MCF 10A (cell line): ENCODE results near the gene MME. TPM values are rescaled to one million over a fixed set of nuclear protein-coding genes. Genes with fewer than 3 reads are reported as not detected.
A peak's percentile ranks its signal among the peaks of the same experiment; 100 is the strongest.

Source experiments
- BruUV-seq: library from RNA; stranded (reverse); fragments of 400-500 nt; replicated peaks from 2 replicates; lab custom pipeline; 2021; lab: Mats Ljungman, UMichigan
- CTCF ChIA-PET: fragments of 300-600 bp; sonication (Branson Sonifier 250); formaldehyde crosslinking; extraction: SDS; loops from one replicate; lab custom pipeline; 2021; ENCODE audit warnings: antibody characterized with exemption, inconsistent platforms; lab: Yijun Ruan, JAX
- POLR2A ChIA-PET: fragments of 300-600, 350-650 bp; sonication (Branson Sonifier 250); formaldehyde crosslinking; extraction: SDS; loops from one replicate; lab custom pipeline; 2020; ENCODE audit warnings: antibody characterized with exemption, inconsistent platforms; lab: Yijun Ruan, JAX
- DNase-seq: peaks from one replicate; pipeline ENCODE4 v3.0.0-alpha.2; 2018; ENCODE audit not compliant: unreplicated experiment
- H3K27ac Mint-ChIP-seq: one replicate; pipeline ENCODE4 v1.8.0; 2022; ENCODE audit warnings: mild to moderate bottlenecking, low read depth, mixed read lengths; ENCODE audit not compliant: unreplicated experiment
- H3K27me3 Mint-ChIP-seq: one replicate; pipeline ENCODE4 v1.8.0; 2022; ENCODE audit warnings: mixed read lengths; ENCODE audit not compliant: insufficient read depth, unreplicated experiment
- H3K36me3 Mint-ChIP-seq: one replicate; pipeline ENCODE4 v1.8.0; 2022; ENCODE audit warnings: mild to moderate bottlenecking, moderate library complexity, mixed read lengths; ENCODE audit not compliant: insufficient read depth, unreplicated experiment
- H3K4me1 Mint-ChIP-seq: one replicate; pipeline ENCODE4 v1.8.0; 2022; ENCODE audit warnings: mixed read lengths; ENCODE audit not compliant: insufficient read depth, unreplicated experiment
- H3K4me3 Mint-ChIP-seq: one replicate; pipeline ENCODE4 v1.8.0; 2022; ENCODE audit warnings: mild to moderate bottlenecking, moderate library complexity, mixed read lengths; ENCODE audit not compliant: unreplicated experiment
- H3K9me3 Mint-ChIP-seq: one replicate; pipeline ENCODE4 v1.8.0; 2022; ENCODE audit warnings: mixed read lengths; ENCODE audit not compliant: unreplicated experiment
- CTCF ChIP-seq: fragments of 200-600 bp; IDR thresholded peaks from one replicate; pipeline ENCODE4 v1.8.0; 2022; ENCODE audit warnings: antibody characterized with exemption, mild to moderate bottlenecking; ENCODE audit not compliant: unreplicated experiment
- intact Hi-C: fragments of 100-400 bp; cut with micrococcal nuclease; formaldehyde crosslinking; loops from 2 replicates; pipeline ENCODE4 v1.14.1; 2022
- total RNA-seq: library from RNA; stranded (reverse); gene quantifications from 2 replicates; pipeline ENCODE4 v1.2.3, GENCODE V29; 2022

MME gene
- total RNA-seq, 1 experiment from 2014 or later, result 26.3 TPM

GRCh38 chr3:155078711-155079467, 1.2 kb upstream of the MME start:
- CTCF ChIA-PET, result interaction anchor here (0.6 to 1.2 kb wide), 5 partner anchors 13 to 147 kb away, joined by 3 to 4 read pairs (median 3); no protein-coding TSS in a partner anchor
- H3K27ac Mint-ChIP-seq, result peak overlapping the region; percentile 57
- H3K36me3 Mint-ChIP-seq, result peaks cover 6% of the 10 kb centered on the region
- no peaks in the 10 kb centered on the region for H3K27me3 Mint-ChIP-seq
- peaks cover 35% of the 10 kb centered on the region for H3K4me1 Mint-ChIP-seq
- TF ChIP-seq CTCF, result no peak
- H3K9me3 Mint-ChIP-seq, result peaks cover 4% of the 10 kb centered on the region
- POLR2A ChIA-PET, result interaction anchor here (0.6 to 5.3 kb wide), 7 partner anchors 13 to 122 kb away, joined by 3 to 40 read pairs (median 4); no protein-coding TSS in a partner anchor
- intact Hi-C loops, result loop anchor here (1.0 kb wide), 1 partner anchor 321 kb away; no protein-coding TSS in a partner anchor
- no peak for DNase-seq
- peak overlapping the region; percentile 92 for H3K4me3 Mint-ChIP-seq
- no TSS peak for BruUV-seq

GRCh38 chr3:155079468-155079745, 712 bp upstream of the MME start:
- BruUV-seq, result no TSS peak

DNA sequence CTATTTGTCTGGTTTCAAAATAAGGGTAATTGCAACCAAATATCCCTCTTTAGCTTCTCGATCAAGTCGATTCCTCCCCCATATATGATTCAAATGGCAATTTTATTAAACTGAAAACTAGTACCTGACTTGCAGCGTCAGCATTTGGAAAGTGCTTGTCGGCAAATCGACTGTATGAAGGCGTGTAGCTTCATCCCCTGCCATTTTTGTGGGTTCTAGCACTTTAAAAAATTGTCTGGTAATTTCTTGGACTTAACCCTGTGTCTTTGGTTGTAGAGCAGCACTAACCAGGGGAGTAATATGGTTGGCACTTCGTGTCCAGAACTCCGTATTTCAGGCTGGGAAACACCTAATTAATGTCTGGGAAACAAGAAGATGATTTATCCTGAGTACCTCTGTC, 573 bp downstream of the MME start:
- Mint-ChIP-seq H3K27ac (peak overlapping the region; percentile 84), H3K4me3 (peak overlapping the region; percentile 92), H3K36me3 (peaks cover 10% of the 10 kb centered on the region), H3K27me3 (no peaks in the 10 kb centered on the region), H3K9me3 (no peaks in the 10 kb centered on the region), H3K4me1 (peaks cover 35% of the 10 kb centered on the region)
- no peak for DNase-seq
- ChIA-PET CTCF (interaction anchor here (1.0 to 1.4 kb wide), 5 partner anchors 10 to 323 kb away, joined by 3 to 5 read pairs (median 3); no protein-coding TSS in a partner anchor), POLR2A (interaction anchor here (1.2 to 5.3 kb wide), 7 partner anchors 15 to 242 kb away, joined by 3 to 40 read pairs (median 6); no protein-coding TSS in a partner anchor)
- BruUV-seq, result TSS peak; percentile 58
- TF ChIP-seq CTCF, result no peak
- intact Hi-C loops, result loop anchor here (5.0 kb wide), 1 partner anchor 242 kb away; no protein-coding TSS in a partner anchor

More at GRCh38 chr3:155079468-155079745, 712 bp upstream of the MME start:
- peak overlapping the region; percentile 57 for H3K27ac Mint-ChIP-seq
- DNase-seq, result no peak
- intact Hi-C loops, result loop anchor here (1.0 kb wide), 1 partner anchor 321 kb away; no protein-coding TSS in a partner anchor
- no peaks in the 10 kb centered on the region for H3K27me3 Mint-ChIP-seq
- H3K9me3 Mint-ChIP-seq, result no peaks in the 10 kb centered on the region
- POLR2A ChIA-PET, result interaction anchor here (0.8 to 5.3 kb wide), 5 partner anchors 13 to 123 kb away, joined by 3 to 40 read pairs (median 5); no protein-coding TSS in a partner anchor
- H3K4me1 Mint-ChIP-seq, result peaks cover 35% of the 10 kb centered on the region
- TF ChIP-seq CTCF, result no peak
- H3K4me3 Mint-ChIP-seq, result peak overlapping the region; percentile 92
- peaks cover 6% of the 10 kb centered on the region for H3K36me3 Mint-ChIP-seq
- CTCF ChIA-PET, result interaction anchor here (0.6 to 1.2 kb wide), 4 partner anchors 13 to 595 kb away, joined by 3 to 4 read pairs (median 3); no protein-coding TSS in a partner anchor
